ENCODE data around the gene MYO6.

The MYO6 gene

DNA sequence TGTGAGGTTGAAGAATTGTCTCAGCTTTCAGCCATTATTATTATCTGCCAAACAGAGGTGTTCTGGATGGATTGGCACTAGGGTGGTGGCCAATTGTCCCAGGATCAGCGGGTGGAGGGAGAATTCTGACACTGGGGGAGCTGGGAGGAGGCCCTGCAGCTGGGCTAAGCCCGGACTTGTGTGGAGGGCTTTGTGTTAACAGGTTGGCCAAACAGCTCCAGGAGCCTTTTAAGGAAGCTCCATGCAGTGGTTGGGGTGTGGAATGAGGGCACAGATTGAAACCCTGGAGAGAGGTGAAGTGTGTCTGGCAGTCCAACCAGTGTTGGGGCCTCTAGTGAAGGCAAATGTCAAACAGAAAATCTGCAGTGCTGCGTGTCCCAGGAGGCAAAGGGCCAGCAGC lies 187.6 kb downstream of the MYO6 start (continued):
- TF ChIP-seq GFI1B (tag by site-specific recombination; IDR thresholded peaks at IDR 0.05) (no peak), ZBTB48 (tag by site-specific recombination; IDR thresholded peaks at IDR 0.05) (no peak), ZNF544 (tag by site-specific recombination; IDR thresholded peaks at IDR 0.05) (no peak), OSR2 (tag by site-specific recombination; IDR thresholded peaks at IDR 0.05) (no peak), ZNF514 (tag by site-specific recombination; IDR thresholded peaks at IDR 0.05) (no peak), ZNF354C (tag by site-specific recombination; IDR thresholded peaks at IDR 0.05; ENCODE audit: borderline replicate concordance, low read depth) (no peak)
- TF ChIP-seq, protein P1, sequence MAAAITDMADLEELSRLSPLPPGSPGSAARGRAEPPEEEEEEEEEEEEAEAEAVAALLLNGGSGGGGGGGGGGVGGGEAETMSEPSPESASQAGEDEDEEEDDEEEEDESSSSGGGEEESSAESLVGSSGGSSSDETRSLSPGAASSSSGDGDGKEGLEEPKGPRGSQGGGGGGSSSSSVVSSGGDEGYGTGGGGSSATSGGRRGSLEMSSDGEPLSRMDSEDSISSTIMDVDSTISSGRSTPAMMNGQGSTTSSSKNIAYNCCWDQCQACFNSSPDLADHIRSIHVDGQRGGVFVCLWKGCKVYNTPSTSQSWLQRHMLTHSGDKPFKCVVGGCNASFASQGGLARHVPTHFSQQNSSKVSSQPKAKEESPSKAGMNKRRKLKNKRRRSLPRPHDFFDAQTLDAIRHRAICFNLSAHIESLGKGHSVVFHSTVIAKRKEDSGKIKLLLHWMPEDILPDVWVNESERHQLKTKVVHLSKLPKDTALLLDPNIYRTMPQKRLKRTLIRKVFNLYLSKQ (tag by site-specific recombination; IDR thresholded peaks at IDR 0.05; ENCODE audit: borderline replicate concordance): no peak

GRCh38 chr6:75937846-75938245 lies 188.8 kb downstream of the MYO6 start:
- ChIA-PET CTCF (interaction anchor here (0.6 to 8.6 kb wide), 2 partner anchors 46 to 140 kb away, joined by 6 to 99 read pairs; no protein-coding TSS in a partner anchor), POLR2A (no interaction called here)
- no peaks in the 10 kb centered on the region for H3K4me1 ChIP-seq (ENCODE audit: control insufficient read depth, insufficient read depth, low read length)
- H3K4me3 ChIP-seq (ENCODE audit: low read depth, low read length): no peak overlapping the region
- H3K36me3 ChIP-seq (ENCODE audit: control insufficient read depth in 2 of 2, insufficient read depth in 1 of 2, low read length in 2 of 2): no peaks in the 10 kb centered on the region
- TF ChIP-seq SCRT1 (tag by site-specific recombination; IDR thresholded peaks at IDR 0.05; ENCODE audit: borderline replicate concordance): no peak
- TF ChIP-seq ZNF776 (tag by site-specific recombination; IDR thresholded peaks at IDR 0.05; ENCODE audit: borderline replicate concordance): no peak
- no peak for TF ChIP-seq ZNF623 (tag by site-specific recombination; IDR thresholded peaks at IDR 0.05)
- no peak for TF ChIP-seq ZNF211 (tag by site-specific recombination; IDR thresholded peaks at IDR 0.05; ENCODE audit: low read depth)
- TF ChIP-seq ZSCAN30 (tag by site-specific recombination; IDR thresholded peaks at IDR 0.05): no peak
- TF ChIP-seq ZNF785 (tag by site-specific recombination; IDR thresholded peaks at IDR 0.05): no peak
- TF ChIP-seq, protein P2, sequence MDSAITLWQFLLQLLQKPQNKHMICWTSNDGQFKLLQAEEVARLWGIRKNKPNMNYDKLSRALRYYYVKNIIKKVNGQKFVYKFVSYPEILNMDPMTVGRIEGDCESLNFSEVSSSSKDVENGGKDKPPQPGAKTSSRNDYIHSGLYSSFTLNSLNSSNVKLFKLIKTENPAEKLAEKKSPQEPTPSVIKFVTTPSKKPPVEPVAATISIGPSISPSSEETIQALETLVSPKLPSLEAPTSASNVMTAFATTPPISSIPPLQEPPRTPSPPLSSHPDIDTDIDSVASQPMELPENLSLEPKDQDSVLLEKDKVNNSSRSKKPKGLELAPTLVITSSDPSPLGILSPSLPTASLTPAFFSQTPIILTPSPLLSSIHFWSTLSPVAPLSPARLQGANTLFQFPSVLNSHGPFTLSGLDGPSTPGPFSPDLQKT (IDR thresholded peaks at IDR 0.05; ENCODE audit: borderline replicate concordance, low read depth, low read length): no peak
- TF ChIP-seq, protein P3, sequence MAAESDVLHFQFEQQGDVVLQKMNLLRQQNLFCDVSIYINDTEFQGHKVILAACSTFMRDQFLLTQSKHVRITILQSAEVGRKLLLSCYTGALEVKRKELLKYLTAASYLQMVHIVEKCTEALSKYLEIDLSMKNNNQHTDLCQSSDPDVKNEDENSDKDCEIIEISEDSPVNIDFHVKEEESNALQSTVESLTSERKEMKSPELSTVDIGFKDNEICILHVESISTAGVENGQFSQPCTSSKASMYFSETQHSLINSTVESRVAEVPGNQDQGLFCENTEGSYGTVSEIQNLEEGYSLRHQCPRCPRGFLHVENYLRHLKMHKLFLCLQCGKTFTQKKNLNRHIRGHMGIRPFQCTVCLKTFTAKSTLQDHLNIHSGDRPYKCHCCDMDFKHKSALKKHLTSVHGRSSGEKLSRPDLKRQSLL (tag by site-specific recombination; IDR thresholded peaks at IDR 0.05): no peak
- TF ChIP-seq ZNF843 (tag by site-specific recombination; IDR thresholded peaks at IDR 0.05): no peak
- no peak for TF ChIP-seq ZNF837 (tag by site-specific recombination; IDR thresholded peaks at IDR 0.05)
- TF ChIP-seq, protein P4, sequence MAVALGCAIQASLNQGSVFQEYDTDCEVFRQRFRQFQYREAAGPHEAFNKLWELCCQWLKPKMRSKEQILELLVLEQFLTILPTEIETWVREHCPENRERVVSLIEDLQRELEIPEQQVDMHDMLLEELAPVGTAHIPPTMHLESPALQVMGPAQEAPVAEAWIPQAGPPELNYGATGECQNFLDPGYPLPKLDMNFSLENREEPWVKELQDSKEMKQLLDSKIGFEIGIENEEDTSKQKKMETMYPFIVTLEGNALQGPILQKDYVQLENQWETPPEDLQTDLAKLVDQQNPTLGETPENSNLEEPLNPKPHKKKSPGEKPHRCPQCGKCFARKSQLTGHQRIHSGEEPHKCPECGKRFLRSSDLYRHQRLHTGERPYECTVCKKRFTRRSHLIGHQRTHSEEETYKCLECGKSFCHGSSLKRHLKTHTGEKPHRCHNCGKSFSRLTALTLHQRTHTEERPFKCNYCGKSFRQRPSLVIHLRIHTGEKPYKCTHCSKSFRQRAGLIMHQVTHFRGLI (tag by site-specific recombination; IDR thresholded peaks at IDR 0.05): no peak
- TF ChIP-seq KLF9 (tag by site-specific recombination; IDR thresholded peaks at IDR 0.05; ENCODE audit: low read depth): no peak
- TF ChIP-seq ZNF621 (tag by site-specific recombination; IDR thresholded peaks at IDR 0.05): no peak
- TF ChIP-seq ZNF391 (tag by site-specific recombination; IDR thresholded peaks at IDR 0.05; ENCODE audit: borderline replicate concordance, low read depth): no peak
- TF ChIP-seq ZNF639 (tag by site-specific recombination; IDR thresholded peaks at IDR 0.05): no peak
- no peak for TF ChIP-seq ZNF16 (tag by site-specific recombination; IDR thresholded peaks at IDR 0.05; ENCODE audit: low read depth)
- TF ChIP-seq ZNF658 (tag by site-specific recombination; IDR thresholded peaks at IDR 0.05): no peak
- TF ChIP-seq BCL6B (tag by site-specific recombination; IDR thresholded peaks at IDR 0.05): no peak
- no peak overlapping the region for H3K27ac ChIP-seq (ENCODE audit: extremely low read depth, low read depth, low read length)
- H3K9me3 ChIP-seq (ENCODE audit: control insufficient read depth, insufficient read depth, low read depth, low read length): no peaks in the 10 kb centered on the region
